ENCODE data around the gene RBM19.

GRCh38 chr12:113858841-113859386 is 107.2 kb downstream of the RBM19 start:
- TF ChIP-seq TARDBP (IDR thresholded peaks at IDR 0.05) (no peak), FOXM1 (IDR thresholded peaks at IDR 0.05; ENCODE audit: borderline replicate concordance) (no peak), PKNOX1 (IDR thresholded peaks at IDR 0.05) (no peak), BHLHE40 (IDR thresholded peaks at IDR 0.05; ENCODE audit: borderline replicate concordance) (no peak), NFRKB (IDR thresholded peaks at IDR 0.05) (no peak)
